IPS-20b (cell line): ENCODE results near the gene ZSWIM9.

Experiments
- H3K27ac ChIP-seq: one replicate; pipeline ENCODE4 v1.5.1; 2013; ENCODE audit warnings: low read length
- H3K27me3 ChIP-seq: 2 replicates; pipeline ENCODE4 v1.6.1; 2013; ENCODE audit warnings: mild to moderate bottlenecking, low read length, inconsistent platforms; ENCODE audit not compliant: insufficient read depth
- H3K36me3 ChIP-seq: 2 replicates; pipeline ENCODE4 v1.6.1; 2013; ENCODE audit warnings: low read depth, mild to moderate bottlenecking, inconsistent platforms, low read length, moderate library complexity; ENCODE audit not compliant: insufficient read depth
- H3K4me1 ChIP-seq: 2 replicates; pipeline ENCODE4 v1.6.1; 2013; ENCODE audit warnings: mild to moderate bottlenecking, control low read depth, inconsistent platforms, low read length, moderate library complexity; ENCODE audit not compliant: insufficient read depth
- H3K4me3 ChIP-seq: 2 replicates; pipeline ENCODE4 v1.5.1; 2013; ENCODE audit warnings: mild to moderate bottlenecking, low read length, inconsistent platforms
- H3K9ac ChIP-seq: 2 replicates; pipeline ENCODE4 v1.6.1; 2013; ENCODE audit warnings: low read depth, mild to moderate bottlenecking, inconsistent platforms, low read length, moderate library complexity
- H3K9me3 ChIP-seq: 2 replicates; pipeline ENCODE4 v1.6.1; 2013; ENCODE audit warnings: mild to moderate bottlenecking, low read depth, low read length, inconsistent platforms; ENCODE audit not compliant: insufficient read depth

Gene ZSWIM9

DNA sequence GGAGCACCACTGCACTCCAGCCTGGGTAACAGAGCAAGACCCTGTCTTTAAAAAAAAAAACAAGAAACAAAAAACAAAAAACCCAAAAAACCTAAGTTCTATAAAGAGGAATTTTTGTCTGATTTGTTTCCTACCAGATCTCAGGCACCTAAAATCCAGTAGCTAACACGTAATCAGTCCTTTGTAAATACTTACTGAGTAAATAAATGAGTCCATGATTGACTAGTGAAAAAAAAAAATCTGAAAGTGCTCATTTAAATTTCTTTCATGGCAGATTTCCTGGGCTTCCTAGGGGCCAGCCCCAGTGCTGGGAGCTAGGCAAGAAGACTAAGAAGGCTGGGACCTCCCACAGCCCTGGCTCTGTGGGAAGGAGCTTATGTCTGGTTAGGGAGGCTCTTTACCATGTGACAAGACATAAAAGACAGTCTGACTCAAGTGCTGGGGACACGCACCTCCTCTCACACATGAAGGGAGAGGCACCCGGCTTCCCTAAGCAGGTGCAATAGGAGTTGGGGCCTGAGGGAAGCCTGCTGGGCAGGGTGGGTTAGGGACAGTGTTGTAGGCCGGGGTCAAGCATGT is 22.8 kb upstream of the ZSWIM9 start:
- Histone ChIP-seq H3K9ac (no peak overlapping the region), H3K9me3 (no peaks in the 10 kb centered on the region), H3K4me1 (no peaks in the 10 kb centered on the region), H3K4me3 (no peak overlapping the region), H3K27ac (no peak overlapping the region), H3K36me3 (peaks cover 97% of the 10 kb centered on the region), H3K27me3 (no peaks in the 10 kb centered on the region)

GRCh38 chr19:48148576-48148975 is 21.9 kb upstream of the ZSWIM9 start:
- no peak overlapping the region for H3K27ac ChIP-seq
- no peaks in the 10 kb centered on the region for H3K9me3 ChIP-seq
- no peaks in the 10 kb centered on the region for H3K4me1 ChIP-seq
- no peaks in the 10 kb centered on the region for H3K27me3 ChIP-seq
- H3K4me3 ChIP-seq = no peak overlapping the region
- H3K9ac ChIP-seq = no peak overlapping the region
- peaks cover 88% of the 10 kb centered on the region for H3K36me3 ChIP-seq

- H3K27ac ChIP-seq = no peak overlapping the region
Observed at GRCh38 chr19:48149430-48149829, 21.1 kb upstream of the ZSWIM9 start.

DNA sequence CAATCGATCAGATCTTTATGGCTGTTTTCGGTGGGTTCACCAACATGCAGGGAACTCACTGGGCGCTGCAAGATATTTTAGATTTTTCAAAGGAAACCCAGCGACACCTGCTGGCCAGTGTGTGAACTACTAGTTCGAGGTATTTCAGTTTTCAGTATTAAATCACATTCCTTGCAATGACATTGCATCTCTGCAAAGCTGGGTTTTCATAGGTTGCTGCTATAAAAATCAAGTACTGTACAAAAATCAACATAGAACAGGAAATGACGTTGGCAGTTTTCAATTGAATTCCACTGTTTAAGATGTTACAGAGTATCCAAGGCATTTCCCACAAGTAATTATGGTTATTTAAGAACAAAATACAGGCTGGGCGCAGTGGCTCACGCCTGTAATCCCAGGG is 17.9 kb upstream of the ZSWIM9 start:
- Histone ChIP-seq H3K27me3 (no peaks in the 10 kb centered on the region), H3K9me3 (no peaks in the 10 kb centered on the region), H3K27ac (no peak overlapping the region), H3K36me3 (peaks cover 65% of the 10 kb centered on the region), H3K4me3 (no peak overlapping the region), H3K9ac (no peak overlapping the region), H3K4me1 (no peaks in the 10 kb centered on the region)

More at GRCh38 chr19:48149430-48149829, 21.1 kb upstream of the ZSWIM9 start:
- H3K4me3 ChIP-seq = no peak overlapping the region
- no peaks in the 10 kb centered on the region for H3K9me3 ChIP-seq
- no peak overlapping the region for H3K9ac ChIP-seq
- peaks cover 79% of the 10 kb centered on the region for H3K36me3 ChIP-seq
- no peaks in the 10 kb centered on the region for H3K27me3 ChIP-seq
- no peaks in the 10 kb centered on the region for H3K4me1 ChIP-seq

DNA sequence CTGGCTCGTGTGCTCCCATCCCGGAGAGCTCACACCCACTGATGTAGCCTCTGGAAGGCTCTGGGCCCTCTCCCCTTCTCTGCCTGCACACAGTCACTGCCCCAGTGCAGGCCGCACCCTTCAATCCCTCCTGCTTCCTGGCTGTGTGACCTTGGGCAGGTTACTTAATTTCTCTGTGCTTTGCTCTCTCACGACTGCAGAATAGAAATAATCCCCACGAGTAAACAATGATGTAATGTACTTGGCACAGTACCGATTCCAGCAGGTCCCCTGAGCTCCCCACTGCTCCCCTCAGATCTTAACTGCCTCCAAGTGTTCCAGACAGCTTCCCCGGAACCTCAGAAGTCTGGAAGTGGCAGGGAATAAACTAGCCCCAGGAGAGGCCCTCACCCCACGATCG is 16.5 kb upstream of the ZSWIM9 start:
- Histone ChIP-seq H3K27ac (no peak overlapping the region), H3K4me3 (no peak overlapping the region), H3K36me3 (peaks cover 65% of the 10 kb centered on the region), H3K27me3 (no peaks in the 10 kb centered on the region), H3K4me1 (no peaks in the 10 kb centered on the region), H3K9ac (no peak overlapping the region), H3K9me3 (no peaks in the 10 kb centered on the region)

GRCh38 chr19:48158210-48158790 is 12.2 kb upstream of the ZSWIM9 start:
- peaks cover 61% of the 10 kb centered on the region for H3K36me3 ChIP-seq
- H3K9me3 ChIP-seq = no peaks in the 10 kb centered on the region
- no peak overlapping the region for H3K4me3 ChIP-seq
- no peak overlapping the region for H3K27ac ChIP-seq
- no peaks in the 10 kb centered on the region for H3K4me1 ChIP-seq
- H3K27me3 ChIP-seq = no peaks in the 10 kb centered on the region
- no peak overlapping the region for H3K9ac ChIP-seq

- Histone ChIP-seq H3K27me3 (no peaks in the 10 kb centered on the region), H3K4me1 (peaks cover 4% of the 10 kb centered on the region; the same call in 1 of the 2 replicates), H3K9me3 (no peaks in the 10 kb centered on the region), H3K36me3 (peaks cover 19% of the 10 kb centered on the region), H3K4me3 (peak overlapping the region; percentile 68; the same call in 1 of the 2 replicates), H3K9ac (no peak overlapping the region), H3K27ac (no peak overlapping the region)
Observed at GRCh38 chr19:48168689-48169088, 1.8 kb upstream of the ZSWIM9 start.

DNA sequence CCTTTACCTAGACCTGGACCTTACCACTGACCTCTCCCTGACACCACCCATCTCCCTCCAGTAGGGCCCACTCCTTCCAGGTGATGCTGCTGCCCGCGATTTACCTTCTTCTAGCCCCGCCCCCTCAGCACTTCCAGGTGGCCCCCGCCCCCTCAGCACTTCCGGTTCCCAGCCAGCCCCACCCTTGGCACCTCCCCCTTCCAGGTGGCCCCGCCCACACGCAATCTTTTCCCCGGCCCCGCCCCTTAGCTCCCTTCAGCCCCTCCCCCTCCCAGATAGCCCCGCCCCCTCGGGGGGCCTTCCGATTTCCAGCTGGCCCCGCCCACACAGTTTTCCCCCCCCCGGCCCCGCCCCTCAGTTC is 922 bp upstream of the ZSWIM9 start:
- peaks cover 4% of the 10 kb centered on the region; the same call in 1 of the 2 replicates for H3K4me1 ChIP-seq
- peaks cover 19% of the 10 kb centered on the region for H3K36me3 ChIP-seq
- H3K27me3 ChIP-seq = no peaks in the 10 kb centered on the region
- no peak overlapping the region for H3K27ac ChIP-seq
- peak overlapping the region; percentile 85 for H3K4me3 ChIP-seq
- H3K9me3 ChIP-seq = no peaks in the 10 kb centered on the region
- peak overlapping the region; percentile 88; the same call in 1 of the 2 replicates for H3K9ac ChIP-seq

DNA sequence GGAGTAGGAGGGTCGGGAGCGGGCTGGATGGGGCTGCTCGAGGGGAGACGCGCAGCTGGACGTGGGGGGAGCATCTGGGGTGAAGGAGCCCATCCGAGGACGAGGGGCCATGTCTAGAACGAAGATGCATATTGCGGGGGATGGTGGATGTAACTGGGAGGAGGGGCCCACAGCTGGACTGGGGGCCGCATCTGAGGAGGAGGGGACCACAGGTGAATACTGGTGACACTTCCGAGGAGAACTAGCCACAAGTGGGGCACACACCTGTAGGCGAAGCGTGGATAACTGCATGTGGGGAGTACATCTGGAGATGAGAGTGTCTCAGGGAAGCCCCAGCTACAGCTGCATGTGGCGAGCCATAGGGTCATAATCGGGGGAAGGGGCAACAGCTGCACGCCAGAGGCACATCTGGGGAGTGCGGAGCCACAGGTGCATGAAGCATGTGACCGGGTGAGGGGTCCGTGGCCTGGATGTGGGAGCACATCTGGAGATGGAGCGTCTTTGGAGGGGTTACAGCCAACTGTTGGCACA is 402 bp downstream of the ZSWIM9 start:
- Histone ChIP-seq H3K4me3 (peak overlapping the region; percentile 85), H3K9me3 (no peaks in the 10 kb centered on the region), H3K27me3 (no peaks in the 10 kb centered on the region), H3K9ac (peak overlapping the region; percentile 88), H3K36me3 (peaks cover 28% of the 10 kb centered on the region), H3K27ac (peak overlapping the region; percentile 98), H3K4me1 (peaks cover 4% of the 10 kb centered on the region; the same call in 1 of the 2 replicates)

DNA sequence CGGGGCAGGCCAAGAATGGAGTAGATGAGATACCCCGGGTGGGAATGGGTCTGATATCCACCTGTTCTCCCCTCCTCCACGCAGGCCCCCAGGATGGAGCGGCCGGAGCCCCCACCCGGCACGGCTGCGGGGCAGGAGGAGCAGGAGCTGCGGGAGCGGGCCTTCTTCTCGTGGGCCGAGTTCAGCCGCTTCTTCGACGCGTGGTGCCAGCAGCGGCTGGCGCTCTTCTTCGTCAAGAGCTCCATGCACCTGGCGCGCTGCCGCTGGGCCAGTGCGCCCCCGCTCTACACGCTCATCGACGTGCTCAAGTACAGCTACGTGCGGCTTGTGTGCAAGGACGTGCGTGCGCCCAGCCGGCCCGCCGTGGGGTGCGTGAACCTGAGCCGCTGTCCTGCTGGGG is 1.2 kb downstream of the ZSWIM9 start:
- Histone ChIP-seq H3K36me3 (peaks cover 28% of the 10 kb centered on the region), H3K4me1 (peaks cover 4% of the 10 kb centered on the region; the same call in 1 of the 2 replicates), H3K9me3 (no peaks in the 10 kb centered on the region), H3K9ac (peak overlapping the region; percentile 88; the same call in 1 of the 2 replicates), H3K4me3 (peak overlapping the region; percentile 85; the same call in 1 of the 2 replicates), H3K27ac (no peak overlapping the region), H3K27me3 (no peaks in the 10 kb centered on the region)

- Histone ChIP-seq H3K9me3 (no peaks in the 10 kb centered on the region), H3K4me3 (no peak overlapping the region), H3K27me3 (no peaks in the 10 kb centered on the region), H3K36me3 (peaks cover 30% of the 10 kb centered on the region), H3K4me1 (no peaks in the 10 kb centered on the region), H3K27ac (no peak overlapping the region), H3K9ac (no peak overlapping the region)
Observed at GRCh38 chr19:48174445-48175030, 4.1 kb downstream of the ZSWIM9 start.

DNA sequence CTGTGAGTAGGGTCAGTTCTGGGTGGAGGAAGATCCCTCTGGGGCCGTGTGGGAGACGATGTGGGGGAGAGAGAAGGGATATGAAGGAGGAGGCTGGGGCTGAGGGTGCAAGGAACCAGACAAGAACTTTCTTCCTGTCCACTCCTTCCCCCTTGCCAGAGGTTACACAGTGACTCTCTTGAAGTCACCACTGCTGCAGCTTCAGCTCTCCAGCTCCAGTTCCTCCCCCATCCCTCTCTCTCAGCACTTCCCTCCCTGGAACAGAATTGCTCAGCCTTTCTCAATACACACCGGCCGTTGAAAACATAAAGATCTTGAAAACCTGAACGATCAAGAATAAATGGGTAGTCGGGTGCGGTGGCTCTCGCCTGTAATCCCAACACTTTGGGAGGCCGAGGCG is 5.1 kb downstream of the ZSWIM9 start:
- Histone ChIP-seq H3K27me3 (no peaks in the 10 kb centered on the region), H3K9ac (no peak overlapping the region), H3K4me3 (no peak overlapping the region), H3K36me3 (peaks cover 32% of the 10 kb centered on the region), H3K4me1 (no peaks in the 10 kb centered on the region), H3K9me3 (no peaks in the 10 kb centered on the region), H3K27ac (no peak overlapping the region)
